ENCODE measurements around the gene FAM184B. TPM values are rescaled to one million over a fixed set of nuclear protein-coding genes. Genes with fewer than 3 reads are reported as not detected.

FAM184B gene
- total and polyA plus RNA-seq, 2 of the 4 experiments (the other 2 are of a cell fraction): 0.07 to 0.18 TPM

DNA sequence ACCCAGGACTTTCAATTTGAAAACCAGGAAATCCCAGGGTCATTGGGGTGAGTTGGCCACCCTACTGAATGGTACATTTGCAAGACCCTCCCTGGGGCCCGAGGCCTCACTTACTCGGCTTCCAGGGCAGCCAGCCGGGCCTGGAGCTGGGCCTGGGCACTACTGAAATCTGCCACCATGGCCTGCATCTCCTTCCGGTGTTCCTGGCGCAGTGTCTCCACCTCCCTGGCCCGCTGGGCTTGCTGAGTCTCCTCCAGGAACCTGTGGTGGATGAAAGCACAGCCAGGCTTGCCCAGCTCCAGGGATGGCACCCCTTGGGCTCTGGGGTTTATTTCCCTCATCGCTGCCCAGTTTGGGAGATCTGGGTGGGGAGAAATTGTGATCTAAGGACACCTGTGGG, 142.3 kb downstream of the FAM184B start:
- dilution Hi-C loops (cut with HindIII; ENCODE audit: low sequenced_read_pairs, unreplicated experiment): no loop called here
- WGBS, 2 experiments (ENCODE audit: extremely low coverage in 2 of 2, insufficient read length in 1 of 2): 80% methylated on average over 2 of the region's 7 CpGs; no CpG with 5 or more reads in 1 of the 2 experiments
- no peak overlapping the region for H3K4me2 ChIP-seq (ENCODE audit: low read depth, low read length)
- no peak overlapping the region for H2BK20ac ChIP-seq (ENCODE audit: low read depth, low read length)
- no peaks in the 10 kb centered on the region for H3K4me1 ChIP-seq (ENCODE audit: control insufficient read depth, insufficient read depth, low read length)
- no peaks in the 10 kb centered on the region for H3K27me3 ChIP-seq (ENCODE audit: control insufficient read depth, insufficient read depth, low read length)
- H2AK9ac ChIP-seq (replicated peaks; ENCODE audit: low read depth, low read length, poor library complexity): no peak overlapping the region
- CTCF ChIA-PET: no interaction called here
- no peak overlapping the region for H4K91ac ChIP-seq (ENCODE audit: insufficient read depth, low read depth, low read length)
- no peak for TF ChIP-seq MAFK (IDR thresholded peaks at IDR 0.05; ENCODE audit: low read depth, low read length)
- TF ChIP-seq, protein P1, sequence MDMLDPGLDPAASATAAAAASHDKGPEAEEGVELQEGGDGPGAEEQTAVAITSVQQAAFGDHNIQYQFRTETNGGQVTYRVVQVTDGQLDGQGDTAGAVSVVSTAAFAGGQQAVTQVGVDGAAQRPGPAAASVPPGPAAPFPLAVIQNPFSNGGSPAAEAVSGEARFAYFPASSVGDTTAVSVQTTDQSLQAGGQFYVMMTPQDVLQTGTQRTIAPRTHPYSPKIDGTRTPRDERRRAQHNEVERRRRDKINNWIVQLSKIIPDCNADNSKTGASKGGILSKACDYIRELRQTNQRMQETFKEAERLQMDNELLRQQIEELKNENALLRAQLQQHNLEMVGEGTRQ (IDR thresholded peaks at IDR 0.05; ENCODE audit: low read depth, low read length): no peak
- no peak for TF ChIP-seq NFE2L2 (IDR thresholded peaks at IDR 0.05; ENCODE audit: low read depth, low read length)
- intact Hi-C loops (cut with micrococcal nuclease): loop anchor here (5.0 kb wide), 1 partner anchor 173 kb away; the partner anchor contains the start of genes DCAF16 and NCAPG
- no peak overlapping the region for H2AFZ ChIP-seq (replicated peaks; ENCODE audit: low read length, poor library complexity)
- no peak for ATAC-seq (ENCODE audit: low read depth)
- H2BK15ac ChIP-seq (ENCODE audit: low read depth, low read length): no peak overlapping the region
- no peak overlapping the region for H3K14ac ChIP-seq (replicated peaks; ENCODE audit: low read depth, low read length)
- H3K4ac ChIP-seq (ENCODE audit: low read depth, low read length): no peak overlapping the region
- no peak overlapping the region for H3K18ac ChIP-seq (ENCODE audit: low read depth, low read length)
- H3K79me1 ChIP-seq (ENCODE audit: low read depth in 1 of 2, low read length in 2 of 2): no peaks in the 10 kb centered on the region
- no peak overlapping the region for H3K27ac ChIP-seq (ENCODE audit: insufficient read depth, low read length)
- H3K4me3 ChIP-seq (ENCODE audit: insufficient read depth, low read depth, low read length): no peak overlapping the region
- no peaks in the 10 kb centered on the region for H3K9me1 ChIP-seq (ENCODE audit: insufficient read depth, low read length)
- H3K9me3 ChIP-seq (ENCODE audit: control insufficient read depth, insufficient read depth, low read length): peaks cover 6% of the 10 kb centered on the region; the same call in 1 of the 2 replicates
- no peak overlapping the region for H3K56ac ChIP-seq (ENCODE audit: extremely low read depth, insufficient read depth, low read length)
- H4K20me1 ChIP-seq (ENCODE audit: insufficient read depth, low read length): peaks cover 4% of the 10 kb centered on the region; the same call in 1 of the 2 replicates
- no peak overlapping the region for H4K5ac ChIP-seq (ENCODE audit: low read depth, low read length)
- in situ Hi-C loops (cut with MboI; ENCODE audit: low sequenced_read_pairs): loop anchor here (25.0 kb wide), 1 partner anchor 948 kb away; no protein-coding TSS in a partner anchor
- no peak overlapping the region for H2BK5ac ChIP-seq (ENCODE audit: low read depth, low read length, poor library complexity, severe bottlenecking)
- H2BK120ac ChIP-seq (ENCODE audit: low read depth, low read length): no peak overlapping the region
- no TSS peak for BruUV-seq (replicated peaks)
- no peak overlapping the region for H4K8ac ChIP-seq (ENCODE audit: low read depth in 2 of 2, low read length in 2 of 2)
- H3K36me3 ChIP-seq (ENCODE audit: control insufficient read depth, insufficient read depth, low read length): peaks cover 5% of the 10 kb centered on the region
- POLR2A ChIA-PET (ENCODE audit: unreplicated experiment): no interaction called here
- no peak for DNase-seq
- no peak overlapping the region for H3K9ac ChIP-seq (ENCODE audit: low read depth, low read length)
- H2AK5ac ChIP-seq (ENCODE audit: low read depth, low read length): no peak overlapping the region
- no peak overlapping the region for H3K23ac ChIP-seq (ENCODE audit: low read depth, low read length)
